HepG2 (cell line): ENCODE results near the gene LRRC45. TPM values are rescaled to one million over a fixed set of nuclear protein-coding genes. Genes with fewer than 3 reads are reported as not detected.
A peak's percentile ranks its signal among the peaks of the same experiment; 100 is the strongest.

ENCODE experiments used
- AGO2 ChIP-seq: fragments of 200-400 bp; formaldehyde crosslinking; optimal IDR thresholded peaks from 2 replicates; pipeline ENCODE3; 2017; ENCODE audit warnings: mild to moderate bottlenecking, low read depth, low read length, moderate library complexity
- ASH2L ChIP-seq: fragments of 300-600, 200-600 bp; sonication (generic); IDR thresholded peaks from 2 replicates; pipeline ENCODE4 v1.7.0; 2017; ENCODE audit warnings: low read depth, mild to moderate bottlenecking, moderate library complexity, mixed read lengths, low read length; ENCODE audit not compliant: insufficient read length
- GATA4 ChIP-seq: sonication (generic); IDR thresholded peaks from 2 replicates; pipeline ENCODE4 v1.6.1; 2016; ENCODE audit warnings: antibody characterized with exemption, low read depth, borderline replicate concordance
- GFI1 ChIP-seq: sonication (generic); formaldehyde crosslinking; IDR thresholded peaks from 2 replicates; pipeline ENCODE4 v1.5.0; 2020; ENCODE audit warnings: missing genetic modification reagents, mild to moderate bottlenecking, borderline replicate concordance
- KLF6 ChIP-seq: IDR thresholded peaks from 2 replicates; pipeline ENCODE4 v1.8.0; 2016; ENCODE audit warnings: missing biosample characterization, missing genetic modification reagents
- MIXL1 ChIP-seq: IDR thresholded peaks from 2 replicates; pipeline ENCODE4 v1.6.1; 2016
- MTF2 ChIP-seq: sonication (generic); formaldehyde crosslinking; IDR thresholded peaks from 2 replicates; pipeline ENCODE4 v1.5.0; 2020; ENCODE audit warnings: missing genetic modification reagents, borderline replicate concordance
- NFE2L1 ChIP-seq: sonication (generic); formaldehyde crosslinking; IDR thresholded peaks from 2 replicates; pipeline ENCODE4 v1.4.0; 2020; ENCODE audit warnings: missing genetic modification reagents, mild to moderate bottlenecking, borderline replicate concordance
- NFYB ChIP-seq: sonication (generic); formaldehyde crosslinking; IDR thresholded peaks from 2 replicates; pipeline ENCODE4 v1.4.0; 2020; ENCODE audit warnings: missing genetic modification reagents
- REXO4 ChIP-seq: sonication (generic); formaldehyde crosslinking; IDR thresholded peaks from 2 replicates; pipeline ENCODE4 v1.8.0; 2022; ENCODE audit warnings: missing genetic modification reagents, mild to moderate bottlenecking, borderline replicate concordance
- ZSCAN12 ChIP-seq: sonication (generic); formaldehyde crosslinking; IDR thresholded peaks from 2 replicates; pipeline ENCODE4 v1.9.0; 2021; ENCODE audit warnings: mild to moderate bottlenecking, missing genetic modification reagents
- polyA plus RNA-seq, 8 experiments: library from polyadenylated mRNA; depleted of rRNA in 3 of 8; stranded (reverse) in 7 of 8; unstranded in 1 of 8; fragments of >200 nt; fragmentation: Illumina TruSeq in 4 of 8; extraction: Trizol in 4 of 8; gene quantifications; 2 replicates each; pipeline versions ENCODE4 v1.2.1 to v1.2.3, GENCODE V29; 2011 to 2016; ENCODE audit warnings: low read depth in 4 of 8, missing spikeins in 1 of 8, mixed read lengths in 1 of 8; ENCODE audit not compliant: insufficient read depth in 1 of 8
- total RNA-seq, 5 experiments: library from RNA; depleted of rRNA; stranded (reverse); fragments of >200 nt; fragmentation: Illumina TruSeq; extraction: Trizol; gene quantifications; 2 replicates each; pipeline ENCODE4 v1.2.3, GENCODE V29; 2016; ENCODE audit warnings: low read depth in 1 of 5
- TF ChIP-seq, protein P1 (sequence below): sonication (generic); formaldehyde crosslinking; IDR thresholded peaks from 2 replicates; pipeline ENCODE4 v1.5.0; 2020; ENCODE audit warnings: mild to moderate bottlenecking, missing genetic modification reagents, borderline replicate concordance
- TF ChIP-seq, protein P2 (sequence below): IDR thresholded peaks from 2 replicates; pipeline ENCODE4 v1.6.1; 2012; ENCODE audit warnings: inconsistent platforms
- TF ChIP-seq, protein P3 (sequence below): sonication (generic); formaldehyde crosslinking; IDR thresholded peaks from 2 replicates; pipeline ENCODE4 v1.5.1; 2020; ENCODE audit warnings: missing genetic modification reagents, mild to moderate bottlenecking, borderline replicate concordance
- TF ChIP-seq, protein P4 (sequence below): sonication (generic); formaldehyde crosslinking; IDR thresholded peaks from 2 replicates; pipeline ENCODE4 v1.8.1; 2023; ENCODE audit warnings: mild to moderate bottlenecking, missing genetic modification reagents
- TF ChIP-seq, protein P5 (sequence below): sonication (generic); formaldehyde crosslinking; IDR thresholded peaks from 2 replicates; pipeline ENCODE4 v1.4.0; 2020; ENCODE audit warnings: missing genetic modification reagents
- TF ChIP-seq, protein P6 (sequence below): IDR thresholded peaks from 2 replicates; pipeline ENCODE4 v1.4.0; 2020; ENCODE audit warnings: mild to moderate bottlenecking, missing genetic modification reagents

Gene LRRC45
- total and polyA plus RNA-seq, 2 of the 13 experiments (the other 11 are each of a cell fraction or from before 2014, with no cell fraction given), result 11.6 to 48.1 TPM

DNA sequence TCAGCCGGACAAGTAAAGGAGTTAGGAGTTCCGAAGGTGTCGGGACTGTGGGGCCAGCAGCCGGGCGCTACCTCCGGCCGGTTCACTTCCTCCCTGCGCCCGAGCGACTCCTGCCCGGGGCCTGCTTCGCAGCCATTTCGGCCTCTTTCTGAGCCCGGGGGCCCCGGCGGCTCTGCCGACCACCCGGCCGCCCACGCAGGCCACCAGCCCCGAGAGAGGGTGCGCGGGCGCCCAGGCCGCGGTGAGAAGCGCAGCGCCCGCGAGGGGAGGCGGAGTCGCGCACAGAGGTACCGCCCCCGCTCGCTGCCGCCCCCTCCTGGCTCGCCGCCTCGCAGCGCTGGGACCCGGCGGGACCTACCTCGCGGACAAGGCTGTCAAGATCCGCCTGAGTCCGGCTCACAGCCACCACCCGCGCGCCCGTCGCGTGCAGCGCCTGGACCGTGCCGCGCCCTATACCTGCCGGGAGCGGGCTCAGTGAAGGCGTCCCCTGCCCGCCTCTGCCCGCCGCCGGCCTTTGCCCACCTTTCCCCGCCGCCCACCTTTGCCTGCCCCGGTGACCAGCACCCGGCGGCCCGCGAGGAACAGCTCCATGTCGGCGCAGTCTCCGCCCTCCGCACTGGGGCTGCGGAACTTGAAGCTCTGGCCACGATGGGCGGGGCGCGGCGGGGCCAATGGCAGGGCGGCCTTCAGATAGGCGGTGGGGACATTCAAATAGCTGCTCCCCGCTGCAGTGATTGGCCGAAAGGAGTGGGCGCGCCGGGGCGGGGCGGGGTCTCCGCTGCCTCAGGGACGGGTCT, 14.2 kb downstream of the LRRC45 start, which contains the start of gene DCXR (continued):
- 0 out of 2 replicates have a peak, but pooled peaks have one; percentile 54 for TF ChIP-seq MIXL1 (CRISPR knock-in tag)
- peak; percentile 22; the same call in 1 of the 2 replicates for TF ChIP-seq GFI1 (CRISPR knock-in tag)
- TF ChIP-seq, protein P1, sequence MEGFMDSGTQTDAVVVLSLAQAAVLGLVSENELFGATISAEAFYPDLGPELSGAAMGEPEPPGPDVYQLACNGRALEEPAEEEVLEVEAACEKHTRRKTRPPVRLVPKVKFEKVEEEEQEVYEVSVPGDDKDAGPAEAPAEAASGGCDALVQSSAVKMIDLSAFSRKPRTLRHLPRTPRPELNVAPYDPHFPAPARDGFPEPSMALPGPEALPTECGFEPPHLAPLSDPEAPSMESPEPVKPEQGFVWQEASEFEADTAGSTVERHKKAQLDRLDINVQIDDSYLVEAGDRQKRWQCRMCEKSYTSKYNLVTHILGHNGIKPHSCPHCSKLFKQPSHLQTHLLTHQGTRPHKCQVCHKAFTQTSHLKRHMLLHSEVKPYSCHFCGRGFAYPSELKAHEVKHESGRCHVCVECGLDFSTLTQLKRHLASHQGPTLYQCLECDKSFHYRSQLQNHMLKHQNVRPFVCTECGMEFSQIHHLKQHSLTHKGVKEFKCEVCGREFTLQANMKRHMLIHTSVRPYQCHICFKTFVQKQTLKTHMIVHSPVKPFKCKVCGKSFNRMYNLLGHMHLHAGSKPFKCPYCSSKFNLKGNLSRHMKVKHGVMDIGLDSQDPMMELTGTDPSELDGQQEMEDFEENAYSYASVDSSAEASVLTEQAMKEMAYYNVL (CRISPR knock-in tag), result peak; percentile 59; the same call in 1 of the 2 replicates
- TF ChIP-seq, protein P2, sequence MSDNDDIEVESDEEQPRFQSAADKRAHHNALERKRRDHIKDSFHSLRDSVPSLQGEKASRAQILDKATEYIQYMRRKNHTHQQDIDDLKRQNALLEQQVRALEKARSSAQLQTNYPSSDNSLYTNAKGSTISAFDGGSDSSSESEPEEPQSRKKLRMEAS, result peak; percentile 80
- TF ChIP-seq, protein P3, sequence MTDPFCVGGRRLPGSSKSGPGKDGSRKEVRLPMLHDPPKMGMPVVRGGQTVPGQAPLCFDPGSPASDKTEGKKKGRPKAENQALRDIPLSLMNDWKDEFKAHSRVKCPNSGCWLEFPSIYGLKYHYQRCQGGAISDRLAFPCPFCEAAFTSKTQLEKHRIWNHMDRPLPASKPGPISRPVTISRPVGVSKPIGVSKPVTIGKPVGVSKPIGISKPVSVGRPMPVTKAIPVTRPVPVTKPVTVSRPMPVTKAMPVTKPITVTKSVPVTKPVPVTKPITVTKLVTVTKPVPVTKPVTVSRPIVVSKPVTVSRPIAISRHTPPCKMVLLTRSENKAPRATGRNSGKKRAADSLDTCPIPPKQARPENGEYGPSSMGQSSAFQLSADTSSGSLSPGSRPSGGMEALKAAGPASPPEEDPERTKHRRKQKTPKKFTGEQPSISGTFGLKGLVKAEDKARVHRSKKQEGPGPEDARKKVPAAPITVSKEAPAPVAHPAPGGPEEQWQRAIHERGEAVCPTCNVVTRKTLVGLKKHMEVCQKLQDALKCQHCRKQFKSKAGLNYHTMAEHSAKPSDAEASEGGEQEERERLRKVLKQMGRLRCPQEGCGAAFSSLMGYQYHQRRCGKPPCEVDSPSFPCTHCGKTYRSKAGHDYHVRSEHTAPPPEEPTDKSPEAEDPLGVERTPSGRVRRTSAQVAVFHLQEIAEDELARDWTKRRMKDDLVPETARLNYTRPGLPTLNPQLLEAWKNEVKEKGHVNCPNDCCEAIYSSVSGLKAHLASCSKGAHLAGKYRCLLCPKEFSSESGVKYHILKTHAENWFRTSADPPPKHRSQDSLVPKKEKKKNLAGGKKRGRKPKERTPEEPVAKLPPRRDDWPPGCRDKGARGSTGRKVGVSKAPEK, result no peak
- no peak for TF ChIP-seq NFE2L1
- TF ChIP-seq ZSCAN12 (CRISPR knock-in tag), result no peak
- peak; percentile 89 for TF ChIP-seq ASH2L
- no peak; the same call in 1 of the 2 replicates for TF ChIP-seq REXO4 (CRISPR knock-in tag)
- TF ChIP-seq, protein P4, sequence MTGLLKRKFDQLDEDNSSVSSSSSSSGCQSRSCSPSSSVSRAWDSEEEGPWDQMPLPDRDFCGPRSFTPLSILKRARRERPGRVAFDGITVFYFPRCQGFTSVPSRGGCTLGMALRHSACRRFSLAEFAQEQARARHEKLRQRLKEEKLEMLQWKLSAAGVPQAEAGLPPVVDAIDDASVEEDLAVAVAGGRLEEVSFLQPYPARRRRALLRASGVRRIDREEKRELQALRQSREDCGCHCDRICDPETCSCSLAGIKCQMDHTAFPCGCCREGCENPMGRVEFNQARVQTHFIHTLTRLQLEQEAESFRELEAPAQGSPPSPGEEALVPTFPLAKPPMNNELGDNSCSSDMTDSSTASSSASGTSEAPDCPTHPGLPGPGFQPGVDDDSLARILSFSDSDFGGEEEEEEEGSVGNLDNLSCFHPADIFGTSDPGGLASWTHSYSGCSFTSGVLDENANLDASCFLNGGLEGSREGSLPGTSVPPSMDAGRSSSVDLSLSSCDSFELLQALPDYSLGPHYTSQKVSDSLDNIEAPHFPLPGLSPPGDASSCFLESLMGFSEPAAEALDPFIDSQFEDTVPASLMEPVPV (CRISPR knock-in tag), result peak; percentile 83
- TF ChIP-seq, protein P5, sequence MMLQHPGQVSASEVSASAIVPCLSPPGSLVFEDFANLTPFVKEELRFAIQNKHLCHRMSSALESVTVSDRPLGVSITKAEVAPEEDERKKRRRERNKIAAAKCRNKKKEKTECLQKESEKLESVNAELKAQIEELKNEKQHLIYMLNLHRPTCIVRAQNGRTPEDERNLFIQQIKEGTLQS (CRISPR knock-in tag), result no peak; the same call in 1 of the 2 replicates
- TF ChIP-seq GATA4, result peak; percentile 89
- TF ChIP-seq, protein P6, sequence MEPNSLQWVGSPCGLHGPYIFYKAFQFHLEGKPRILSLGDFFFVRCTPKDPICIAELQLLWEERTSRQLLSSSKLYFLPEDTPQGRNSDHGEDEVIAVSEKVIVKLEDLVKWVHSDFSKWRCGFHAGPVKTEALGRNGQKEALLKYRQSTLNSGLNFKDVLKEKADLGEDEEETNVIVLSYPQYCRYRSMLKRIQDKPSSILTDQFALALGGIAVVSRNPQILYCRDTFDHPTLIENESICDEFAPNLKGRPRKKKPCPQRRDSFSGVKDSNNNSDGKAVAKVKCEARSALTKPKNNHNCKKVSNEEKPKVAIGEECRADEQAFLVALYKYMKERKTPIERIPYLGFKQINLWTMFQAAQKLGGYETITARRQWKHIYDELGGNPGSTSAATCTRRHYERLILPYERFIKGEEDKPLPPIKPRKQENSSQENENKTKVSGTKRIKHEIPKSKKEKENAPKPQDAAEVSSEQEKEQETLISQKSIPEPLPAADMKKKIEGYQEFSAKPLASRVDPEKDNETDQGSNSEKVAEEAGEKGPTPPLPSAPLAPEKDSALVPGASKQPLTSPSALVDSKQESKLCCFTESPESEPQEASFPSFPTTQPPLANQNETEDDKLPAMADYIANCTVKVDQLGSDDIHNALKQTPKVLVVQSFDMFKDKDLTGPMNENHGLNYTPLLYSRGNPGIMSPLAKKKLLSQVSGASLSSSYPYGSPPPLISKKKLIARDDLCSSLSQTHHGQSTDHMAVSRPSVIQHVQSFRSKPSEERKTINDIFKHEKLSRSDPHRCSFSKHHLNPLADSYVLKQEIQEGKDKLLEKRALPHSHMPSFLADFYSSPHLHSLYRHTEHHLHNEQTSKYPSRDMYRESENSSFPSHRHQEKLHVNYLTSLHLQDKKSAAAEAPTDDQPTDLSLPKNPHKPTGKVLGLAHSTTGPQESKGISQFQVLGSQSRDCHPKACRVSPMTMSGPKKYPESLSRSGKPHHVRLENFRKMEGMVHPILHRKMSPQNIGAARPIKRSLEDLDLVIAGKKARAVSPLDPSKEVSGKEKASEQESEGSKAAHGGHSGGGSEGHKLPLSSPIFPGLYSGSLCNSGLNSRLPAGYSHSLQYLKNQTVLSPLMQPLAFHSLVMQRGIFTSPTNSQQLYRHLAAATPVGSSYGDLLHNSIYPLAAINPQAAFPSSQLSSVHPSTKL, result peak; percentile 68; the same call in 1 of the 2 replicates
- peak; percentile 99 for TF ChIP-seq KLF6
- peak; percentile 94 for TF ChIP-seq AGO2
- TF ChIP-seq NFYB (CRISPR knock-in tag), result peak; percentile 95
- TF ChIP-seq MTF2 (CRISPR knock-in tag), result peak; percentile 94; the same call in 1 of the 2 replicates
